H9 (cell line): ENCODE measurements around the gene ASF1B. TPM values are rescaled to one million over a fixed set of nuclear protein-coding genes. Genes with fewer than 3 reads are reported as not detected.

Experiments used
- DNase-seq: peaks from one replicate; pipeline ENCODE4 v3.0.0-alpha.2; 2017
- H2AFZ ChIP-seq: one replicate; pipeline ENCODE4 v1.6.1; 2013; ENCODE audit warnings: mild to moderate bottlenecking, low read length, control low read depth, moderate library complexity
- H2AK5ac ChIP-seq: 2 replicates; pipeline ENCODE4 v1.6.1; 2013; ENCODE audit warnings: low read length, control low read depth, mixed read lengths; ENCODE audit not compliant: insufficient read length
- H2BK120ac ChIP-seq: one replicate; pipeline ENCODE4 v1.6.1; 2013; ENCODE audit warnings: low read depth, mild to moderate bottlenecking, low read length, control low read depth, inconsistent platforms; ENCODE audit not compliant: poor library complexity, severe bottlenecking
- H2BK12ac ChIP-seq: 2 replicates; pipeline ENCODE4 v1.6.1; 2013; ENCODE audit warnings: low read length, control low read depth, mixed read lengths, low read depth; ENCODE audit not compliant: insufficient read length
- H2BK15ac ChIP-seq: 2 replicates; pipeline ENCODE4 v1.6.1; 2013; ENCODE audit warnings: low read depth, low read length, control low read depth
- H2BK20ac ChIP-seq: one replicate; pipeline ENCODE4 v1.6.1; 2013; ENCODE audit warnings: low read depth, mild to moderate bottlenecking, low read length, control low read depth, inconsistent platforms; ENCODE audit not compliant: poor library complexity, severe bottlenecking
- H2BK5ac ChIP-seq: 2 replicates; pipeline ENCODE4 v1.6.1; 2013; ENCODE audit warnings: low read length, control low read depth, mixed read lengths; ENCODE audit not compliant: insufficient read length
- H3K14ac ChIP-seq: 2 replicates; pipeline ENCODE4 v1.6.1; 2013; ENCODE audit warnings: low read length, control low read depth; ENCODE audit not compliant: insufficient read depth
- H3K18ac ChIP-seq: 2 replicates; pipeline ENCODE4 v1.6.1; 2013; ENCODE audit warnings: low read depth, mild to moderate bottlenecking, mixed read lengths, low read length, control low read depth; ENCODE audit not compliant: insufficient read length
- H3K23ac ChIP-seq: 2 replicates; pipeline ENCODE4 v1.6.1; 2013; ENCODE audit warnings: low read length, control low read depth, mixed read lengths, low read depth; ENCODE audit not compliant: insufficient read length
- H3K23me2 ChIP-seq: 2 replicates; pipeline ENCODE4 v1.6.1; 2013; ENCODE audit warnings: low read depth, mild to moderate bottlenecking, mixed read lengths, low read length, control low read depth; ENCODE audit not compliant: insufficient read length, poor library complexity, severe bottlenecking
- H3K27ac ChIP-seq: 2 replicates; pipeline ENCODE4 v1.5.1; 2013; ENCODE audit warnings: low read length, control low read depth, mixed read lengths, low read depth; ENCODE audit not compliant: insufficient read length
- H3K27me3 ChIP-seq: 2 replicates; pipeline ENCODE4 v1.6.1; 2013; ENCODE audit warnings: low read length, control low read depth, inconsistent platforms; ENCODE audit not compliant: insufficient read depth
- H3K4ac ChIP-seq: 2 replicates; pipeline ENCODE4 v1.6.1; 2013; ENCODE audit warnings: low read depth, mild to moderate bottlenecking, control low read depth, inconsistent platforms, low read length, moderate library complexity
- H3K4me1 ChIP-seq: 2 replicates; pipeline ENCODE4 v1.6.1; 2013; ENCODE audit warnings: low read length, control low read depth, inconsistent platforms; ENCODE audit not compliant: insufficient read depth
- H3K4me2 ChIP-seq: 2 replicates; pipeline ENCODE4 v1.6.1; 2013; ENCODE audit warnings: low read length, control low read depth, mixed read lengths; ENCODE audit not compliant: insufficient read length, insufficient read depth
- H3K56ac ChIP-seq: 2 replicates; pipeline ENCODE4 v1.6.1; 2013; ENCODE audit warnings: low read depth, mild to moderate bottlenecking, mixed read lengths, low read length, control low read depth; ENCODE audit not compliant: insufficient read length
- H3K79me1 ChIP-seq: 2 replicates; pipeline ENCODE4 v1.6.1; 2013; ENCODE audit warnings: low read depth, mild to moderate bottlenecking, moderate library complexity, low read length, control low read depth, inconsistent platforms; ENCODE audit not compliant: insufficient read depth, poor library complexity, severe bottlenecking
- H3K79me2 ChIP-seq: 2 replicates; pipeline ENCODE4 v1.6.1; 2013; ENCODE audit warnings: low read length, control low read depth, inconsistent platforms; ENCODE audit not compliant: insufficient read depth
- H3K9ac ChIP-seq: 2 replicates; pipeline ENCODE4 v1.6.1; 2013; ENCODE audit warnings: low read length, control low read depth, mixed read lengths; ENCODE audit not compliant: insufficient read length; ENCODE audit errors: extremely low read depth
- H3K9me3 ChIP-seq: one replicate; pipeline ENCODE4 v1.6.1; 2013; ENCODE audit warnings: low read depth, low read length, inconsistent platforms; ENCODE audit not compliant: control insufficient read depth
- H3T11ph ChIP-seq: one replicate; pipeline ENCODE4 v1.6.1; 2013; ENCODE audit warnings: mild to moderate bottlenecking, low read length, control low read depth, inconsistent platforms
- H4K20me1 ChIP-seq: one replicate; pipeline ENCODE4 v1.6.1; 2013; ENCODE audit not compliant: control insufficient read depth, insufficient read length, insufficient read depth
- H4K5ac ChIP-seq: 2 replicates; pipeline ENCODE4 v1.6.1; 2013; ENCODE audit warnings: low read depth, mild to moderate bottlenecking, mixed read lengths, low read length, control low read depth; ENCODE audit not compliant: insufficient read length
- H4K8ac ChIP-seq: replicated peaks from 2 replicates; pipeline ENCODE4 v1.6.1; 2013; ENCODE audit warnings: low read length, control low read depth, mixed read lengths, low read depth; ENCODE audit not compliant: insufficient read length
- H4K91ac ChIP-seq: 2 replicates; pipeline ENCODE4 v1.6.1; 2013; ENCODE audit warnings: low read depth, mild to moderate bottlenecking, moderate library complexity, mixed read lengths, low read length, control low read depth; ENCODE audit not compliant: insufficient read length
- H3K27ac Mint-ChIP-seq, 3 experiments: 2 replicates in 2 of 3; 3 replicates in 1 of 3; pipeline ENCODE4 v1.8.0; 2020 to 2021; ENCODE audit warnings: mixed read lengths in 3 of 3, mild to moderate bottlenecking in 1 of 3, moderate library complexity in 1 of 3
- H3K27me3 Mint-ChIP-seq: 2 replicates; pipeline ENCODE4 v1.8.0; 2021; ENCODE audit warnings: low read depth, mild to moderate bottlenecking, moderate library complexity, mixed read lengths
- H3K36me3 Mint-ChIP-seq, 3 experiments: 2 replicates in 2 of 3; 3 replicates in 1 of 3; pipeline ENCODE4 v1.8.0; 2020 to 2021; ENCODE audit warnings: low read depth in 3 of 3, mixed read lengths in 3 of 3; ENCODE audit not compliant: insufficient read depth in 1 of 3
- H3K4me1 Mint-ChIP-seq, 2 experiments: 2 replicates each; pipeline ENCODE4 v1.8.0; 2020; ENCODE audit warnings: mixed read lengths in 2 of 2
- H3K4me3 Mint-ChIP-seq, 2 experiments: 2 replicates in 1 of 2; 3 replicates in 1 of 2; pipeline ENCODE4 v1.8.0; 2020 to 2021; ENCODE audit warnings: mild to moderate bottlenecking in 2 of 2, mixed read lengths in 2 of 2, moderate library complexity in 1 of 2
- H3K9me3 Mint-ChIP-seq, 2 experiments: 2 replicates in 1 of 2; 3 replicates in 1 of 2; pipeline ENCODE4 v1.8.0; 2020; ENCODE audit warnings: mild to moderate bottlenecking in 2 of 2, mixed read lengths in 2 of 2, moderate library complexity in 1 of 2
- WGBS: extraction: QIAGEN DNeasy Blood & Tissue Kit; methylation state at CpG from one replicate; pipeline ENCODE4 v1.1.7; 2013; ENCODE audit warnings: missing lambda C conversion rate, low lambda C conversion rate, mixed read lengths; ENCODE audit not compliant: insufficient read length; ENCODE audit errors: extremely low coverage; 5-methylcytosine and 5-hydroxymethylcytosine counted together
- total RNA-seq: library from RNA; stranded (reverse); gene quantifications from 2 replicates; pipeline ENCODE4 v1.2.1, GENCODE V29; 2021
- TF ChIP-seq, protein P1 (sequence below): fragments of 200-600 bp; sonication (generic); conservative IDR thresholded peaks from 3 replicates; pipeline ENCODE4 v1.8.0; 2021; ENCODE audit warnings: antibody characterized with exemption, mild to moderate bottlenecking

The ASF1B gene
- total RNA-seq, 1 experiment from 2014 or later = 46.6 TPM

DNA sequence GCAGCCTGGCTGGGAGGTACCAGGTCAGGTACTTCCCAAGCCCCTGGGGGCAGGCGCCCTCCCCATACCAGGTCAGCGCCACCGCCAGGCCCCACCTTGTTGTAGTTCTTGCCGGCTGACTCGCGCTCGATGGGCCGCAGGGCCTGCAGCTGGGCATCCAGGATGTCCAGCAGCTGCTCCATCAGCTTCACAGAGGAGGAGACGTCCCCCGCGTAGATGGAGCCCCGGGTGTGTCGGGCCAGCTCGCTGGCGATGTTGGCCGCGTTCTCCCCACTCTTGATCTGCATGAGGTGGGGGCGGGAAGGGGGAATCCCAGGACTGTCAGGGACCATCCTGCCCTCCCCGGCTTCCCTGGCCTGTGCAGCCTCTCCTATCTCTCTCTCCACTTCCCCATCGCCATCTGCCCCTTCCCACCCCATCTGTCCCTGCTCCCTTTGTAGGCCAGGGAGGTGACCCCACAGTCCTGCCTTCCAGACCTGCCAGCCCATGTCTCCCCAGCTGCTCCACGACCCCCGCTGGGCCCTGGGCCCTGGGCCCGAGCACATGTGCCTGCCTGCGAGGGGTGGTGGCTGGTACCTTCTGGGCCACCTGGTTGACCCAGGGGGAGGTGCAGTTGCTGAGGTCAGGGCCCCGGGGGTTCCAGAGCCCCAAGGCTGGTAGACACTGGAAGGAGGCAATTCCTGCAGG, 23.8 kb upstream of the ASF1B start:
- Histone ChIP-seq H4K8ac (no peak overlapping the region), H2BK12ac (no peak overlapping the region), H2BK15ac (no peak overlapping the region), H3K9ac (no peak overlapping the region), H3K4me1 (no peaks in the 10 kb centered on the region), H4K91ac (no peak overlapping the region), H2AFZ (no peak overlapping the region), H3K23ac (no peak overlapping the region), H3K23me2 (no peaks in the 10 kb centered on the region), H2BK5ac (no peak overlapping the region), H4K20me1 (no peaks in the 10 kb centered on the region), H2BK20ac (no peak overlapping the region), H3K4ac (no peak overlapping the region), H3K79me1 (no peaks in the 10 kb centered on the region), H2AK5ac (no peak overlapping the region), H3K79me2 (no peaks in the 10 kb centered on the region), H4K5ac (no peak overlapping the region), H3K27me3 (no peaks in the 10 kb centered on the region), H3K14ac (no peak overlapping the region; the same call in 1 of the 2 replicates), H3K18ac (no peak overlapping the region), H2BK120ac (no peak overlapping the region), H3T11ph (no peak overlapping the region), H3K56ac (no peak overlapping the region), H3K27ac (no peak overlapping the region), H3K9me3 (no peaks in the 10 kb centered on the region), H3K4me2 (no peak overlapping the region)
- Mint-ChIP-seq H3K9me3 (no peaks in the 10 kb centered on the region), H3K4me3 (no peak overlapping the region), H3K36me3 (peaks cover 23 to 64% (median 58%) of the 10 kb centered on the region in 3 experiments; a peak in 6 of 7 replicates), H3K4me1 (peaks cover 0 to 7% of the 10 kb centered on the region in 2 experiments; a peak in 2 of 4 replicates), H3K27me3 (no peaks in the 10 kb centered on the region), H3K27ac (peak overlapping the region in 2 of 3 experiments; percentile 49 to 62; a peak in 3 of 7 replicates)
- TF ChIP-seq, protein P1, sequence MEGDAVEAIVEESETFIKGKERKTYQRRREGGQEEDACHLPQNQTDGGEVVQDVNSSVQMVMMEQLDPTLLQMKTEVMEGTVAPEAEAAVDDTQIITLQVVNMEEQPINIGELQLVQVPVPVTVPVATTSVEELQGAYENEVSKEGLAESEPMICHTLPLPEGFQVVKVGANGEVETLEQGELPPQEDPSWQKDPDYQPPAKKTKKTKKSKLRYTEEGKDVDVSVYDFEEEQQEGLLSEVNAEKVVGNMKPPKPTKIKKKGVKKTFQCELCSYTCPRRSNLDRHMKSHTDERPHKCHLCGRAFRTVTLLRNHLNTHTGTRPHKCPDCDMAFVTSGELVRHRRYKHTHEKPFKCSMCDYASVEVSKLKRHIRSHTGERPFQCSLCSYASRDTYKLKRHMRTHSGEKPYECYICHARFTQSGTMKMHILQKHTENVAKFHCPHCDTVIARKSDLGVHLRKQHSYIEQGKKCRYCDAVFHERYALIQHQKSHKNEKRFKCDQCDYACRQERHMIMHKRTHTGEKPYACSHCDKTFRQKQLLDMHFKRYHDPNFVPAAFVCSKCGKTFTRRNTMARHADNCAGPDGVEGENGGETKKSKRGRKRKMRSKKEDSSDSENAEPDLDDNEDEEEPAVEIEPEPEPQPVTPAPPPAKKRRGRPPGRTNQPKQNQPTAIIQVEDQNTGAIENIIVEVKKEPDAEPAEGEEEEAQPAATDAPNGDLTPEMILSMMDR = no peak
- no CpG with 5 or more reads among the region's 25 CpGs for WGBS
- no peak for DNase-seq
